T47D (cell line): ENCODE results near the gene CYP39A1.

Experiments used
- DNase-seq, 2 experiments: peaks; one replicate each; pipeline versions ENCODE4 v3.0.0 to v3.0.0-alpha.2; 2011 to 2012; ENCODE audit warnings: low read depth in 1 of 2, low spot score in 1 of 2
- JUND ChIP-seq: IDR thresholded peaks from 2 replicates; pipeline ENCODE4 v1.6.1; 2012; ENCODE audit warnings: low read depth
- in situ Hi-C: cut with HindIII; loops from 2 replicates; pipeline ENCODE4 v1.10.0; 2016; ENCODE audit warnings: low sequenced_read_pairs, low pct_unique_long_range_greater_than_20kb

CYP39A1 gene

GRCh38 chr6:46638650-46639049, 14.0 kb downstream of the CYP39A1 start:
- in situ Hi-C loops: no loop called here

GRCh38 chr6:46637933-46638332, 14.7 kb downstream of the CYP39A1 start:
- no peak for DNase-seq
- no peak for TF ChIP-seq JUND
- in situ Hi-C loops: no loop called here

More at GRCh38 chr6:46638650-46639049, 14.0 kb downstream of the CYP39A1 start:
- DNase-seq: peak in 1 of 2 experiments; percentile 33
- no peak for TF ChIP-seq JUND

GRCh38 chr6:46637145-46637544, 15.5 kb downstream of the CYP39A1 start:
- peak in 1 of 2 experiments; percentile 29 for DNase-seq
- in situ Hi-C loops: no loop called here
- TF ChIP-seq JUND: no peak

GRCh38 chr6:46635462-46635861, 17.2 kb downstream of the CYP39A1 start:
- in situ Hi-C loops: no loop called here
- no peak for DNase-seq
- TF ChIP-seq JUND: no peak

GRCh38 chr6:46632053-46632452, 20.6 kb downstream of the CYP39A1 start:
- DNase-seq: no peak
- in situ Hi-C loops: no loop called here

GRCh38 chr6:46629691-46630090, 22.9 kb downstream of the CYP39A1 start:
- no peak for TF ChIP-seq JUND
- DNase-seq: no peak
- in situ Hi-C loops: no loop called here

More at GRCh38 chr6:46632053-46632452, 20.6 kb downstream of the CYP39A1 start:
- TF ChIP-seq JUND: no peak

- no peak for DNase-seq
- no peak for TF ChIP-seq JUND
- in situ Hi-C loops: no loop called here
Observed at GRCh38 chr6:46628976-46629375, 23.6 kb downstream of the CYP39A1 start.

GRCh38 chr6:46628498-46628897, 24.1 kb downstream of the CYP39A1 start:
- in situ Hi-C loops: no loop called here
- no peak for TF ChIP-seq JUND
- no peak for DNase-seq

GRCh38 chr6:46626976-46627375, 25.6 kb downstream of the CYP39A1 start:
- TF ChIP-seq JUND: no peak
- in situ Hi-C loops: no loop called here
- no peak for DNase-seq

GRCh38 chr6:46626228-46626909, 26.2 kb downstream of the CYP39A1 start:
- in situ Hi-C loops: no loop called here
- peak in 1 of 2 experiments; percentile 59 for DNase-seq
- no peak for TF ChIP-seq JUND

- TF ChIP-seq JUND: no peak
- no peak for DNase-seq
- in situ Hi-C loops: no loop called here
Observed at GRCh38 chr6:46618726-46619125, 33.9 kb downstream of the CYP39A1 start.

- no peak for TF ChIP-seq JUND
- DNase-seq: no peak
- in situ Hi-C loops: no loop called here
Observed at GRCh38 chr6:46612645-46613044, 40.0 kb downstream of the CYP39A1 start.

GRCh38 chr6:46610862-46611553, 41.6 kb downstream of the CYP39A1 start:
- DNase-seq: no peak
- TF ChIP-seq JUND: no peak
- in situ Hi-C loops: no loop called here
